ENCODE measurements around the gene PCSK6.

DNA sequence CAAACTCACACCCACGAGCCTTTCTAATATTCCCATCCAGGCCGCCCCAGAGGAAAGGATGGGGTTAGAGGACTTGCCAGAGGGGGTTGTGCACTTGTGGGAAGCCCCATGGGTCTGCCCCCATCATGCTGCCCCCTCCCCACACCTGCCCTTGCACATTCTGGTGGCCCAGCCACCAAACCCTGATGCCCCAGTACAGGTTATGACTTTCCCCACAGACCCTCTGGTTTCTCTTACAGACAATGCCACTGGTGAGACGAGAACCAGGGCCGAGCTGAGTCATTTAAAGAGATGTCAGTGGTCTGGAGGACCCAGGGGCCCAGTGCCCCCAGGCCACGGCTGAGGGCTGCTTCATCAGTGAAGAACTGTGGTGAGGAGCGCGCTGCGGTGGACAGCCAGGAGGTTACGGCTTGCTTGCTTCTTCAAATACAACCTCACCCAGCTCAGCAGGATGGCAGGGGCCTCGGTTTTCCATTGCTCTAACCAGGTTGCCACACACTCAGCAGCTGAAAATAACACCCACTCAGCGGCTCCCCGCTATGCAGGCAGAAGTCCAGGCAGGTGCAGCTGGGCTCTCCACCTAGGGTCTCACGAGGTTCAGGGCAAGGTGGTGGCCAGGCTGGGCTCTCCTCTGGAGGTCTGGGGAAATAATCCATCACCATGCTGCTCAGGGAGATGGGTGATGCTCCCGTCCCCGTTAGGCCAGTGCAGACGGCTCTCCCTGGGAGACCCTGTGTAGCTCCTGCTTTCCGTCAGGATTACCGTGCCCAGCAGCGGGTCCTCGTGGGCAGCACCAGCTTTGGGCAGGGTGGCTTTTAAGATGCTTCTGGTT, 180.7 kb downstream of the PCSK6 start:
- TF ChIP-seq POLR2A (IDR thresholded peaks at IDR 0.05; ENCODE audit: low read length) (no peak), GATA1 (IDR thresholded peaks at IDR 0.05; ENCODE audit: low read depth, low read length) (no peak)

Data from erythroblast (primary cell).